ENCODE data around the gene PARP2.
"Not testable (repeated sequence)": the region's sequence is repeated elsewhere in the genome, so short reads cannot be mapped to it uniquely, and the experiment has no call there.

The PARP2 gene

DNA sequence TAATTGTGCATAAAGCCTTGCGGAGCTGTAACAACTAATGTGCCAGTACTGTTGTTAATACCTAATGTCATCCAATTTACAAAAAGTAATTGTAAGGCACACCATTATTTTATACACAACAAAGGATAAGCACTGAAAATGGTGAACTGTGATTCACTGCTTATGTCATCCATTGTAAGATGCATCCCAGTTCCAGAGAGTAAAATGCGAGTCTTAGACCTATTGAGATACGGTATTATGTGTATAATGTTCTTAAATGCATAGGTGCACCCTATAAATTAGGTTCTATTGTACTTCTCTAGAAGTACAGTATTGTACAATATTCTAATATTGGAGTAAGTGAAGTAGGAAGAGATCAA lies 406 bp downstream of the PARP2 start:
- intact Hi-C loops (cut with DNase I) = loop anchor here (1.0 to 5.0 kb wide), 5 partner anchors 17 to 338 kb away; partner anchors contain the start of genes APEX1, RNASE4 and TEP1
- no peak for DNase-seq

DNA sequence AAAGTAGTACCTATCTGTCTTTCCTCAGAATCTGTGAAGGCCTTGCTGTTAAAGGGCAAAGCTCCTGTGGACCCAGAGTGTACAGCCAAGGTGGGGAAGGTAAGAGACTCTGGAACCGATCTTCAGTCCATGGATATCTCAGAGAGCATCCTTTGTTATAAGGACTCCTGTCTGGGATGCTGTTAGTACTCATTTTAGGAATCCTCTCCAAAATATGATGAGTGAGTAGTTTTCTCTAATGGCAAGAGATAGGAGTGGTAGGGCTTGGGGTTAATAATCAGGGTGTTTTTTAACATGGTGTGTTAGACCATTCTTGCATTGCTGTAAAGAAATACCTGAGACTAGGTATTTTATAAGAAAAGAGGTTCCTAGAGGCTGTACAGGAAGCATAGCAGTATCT lies 1.9 kb downstream of the PARP2 start:
- intact Hi-C loops (cut with DNase I) = no loop called here
- no peak for DNase-seq

DNA sequence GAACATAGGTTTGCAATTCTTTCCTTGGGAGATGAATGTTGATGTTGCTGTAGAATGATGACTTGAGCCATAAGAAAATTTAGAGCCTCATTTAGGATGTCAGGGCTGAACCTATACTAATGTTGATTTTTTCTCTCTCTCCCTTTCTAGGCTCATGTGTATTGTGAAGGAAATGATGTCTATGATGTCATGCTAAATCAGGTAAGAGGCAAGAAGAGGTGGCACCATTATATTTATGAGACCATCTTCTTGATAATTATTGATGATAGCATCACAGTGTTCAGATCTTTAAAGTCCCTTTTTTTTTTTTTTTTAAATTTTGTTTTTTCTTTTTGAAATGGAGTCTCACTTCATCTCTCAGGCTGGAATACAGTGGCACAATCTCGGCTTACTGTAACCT lies 3.3 kb downstream of the PARP2 start:
- intact Hi-C loops (cut with DNase I) = no loop called here
- DNase-seq = no peak

DNA sequence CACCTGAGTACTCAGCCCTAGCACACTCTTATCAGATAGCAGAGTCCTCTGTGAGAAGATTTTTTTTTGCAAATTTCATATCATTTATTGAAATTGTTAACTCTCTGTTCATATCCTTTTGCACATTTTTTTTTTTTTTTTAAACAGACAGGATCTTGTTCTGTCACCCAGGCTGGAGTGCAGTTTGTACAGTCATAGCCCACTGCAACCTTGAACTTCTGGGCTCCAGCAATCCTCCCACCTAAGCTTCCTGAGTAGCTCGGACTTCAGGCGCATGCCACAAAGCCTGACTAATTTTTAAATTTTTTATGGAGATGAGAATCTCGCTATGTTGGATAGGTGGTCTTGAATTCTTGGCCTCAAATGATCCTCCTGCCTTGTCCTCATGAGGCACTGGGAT lies 4.3 kb downstream of the PARP2 start:
- DNase-seq = no peak
- intact Hi-C loops (cut with DNase I) = no loop called here

DNA sequence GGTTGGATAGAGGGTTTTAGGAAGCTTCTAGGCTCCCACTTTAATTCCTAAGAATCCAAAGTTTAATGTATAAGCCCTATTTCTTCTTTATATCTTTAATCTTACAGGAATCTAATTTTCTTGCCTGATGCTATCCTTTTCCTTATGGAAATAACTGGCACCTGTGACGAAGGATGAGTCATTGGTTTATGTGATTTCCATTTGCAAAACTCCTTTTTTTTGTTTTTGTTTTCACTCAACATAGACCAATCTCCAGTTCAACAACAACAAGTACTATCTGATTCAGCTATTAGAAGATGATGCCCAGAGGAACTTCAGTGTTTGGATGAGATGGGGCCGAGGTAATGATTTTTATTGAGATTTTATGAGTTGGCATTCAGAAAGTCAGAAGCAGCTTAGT lies 6.8 kb downstream of the PARP2 start:
- DNase-seq = no peak
- intact Hi-C loops (cut with DNase I) = no loop called here

DNA sequence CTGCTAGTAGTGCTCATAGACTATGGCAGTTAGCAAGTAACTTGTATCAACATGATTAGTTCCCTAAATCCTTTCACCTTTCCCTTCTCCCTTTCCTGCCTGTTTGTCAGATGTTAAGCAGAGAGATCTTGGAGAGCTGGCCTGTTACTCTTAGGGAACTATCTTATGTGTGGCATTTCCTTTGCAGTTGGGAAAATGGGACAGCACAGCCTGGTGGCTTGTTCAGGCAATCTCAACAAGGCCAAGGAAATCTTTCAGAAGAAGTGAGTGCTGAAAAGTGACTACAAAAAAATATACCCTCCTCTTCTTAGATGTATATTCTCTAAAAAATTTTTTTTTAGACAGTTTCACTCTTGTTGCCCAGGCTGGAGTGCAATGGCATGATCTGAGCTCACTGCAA lies 7.4 kb downstream of the PARP2 start:
- DNase-seq = no peak
- intact Hi-C loops (cut with DNase I) = no loop called here

DNA sequence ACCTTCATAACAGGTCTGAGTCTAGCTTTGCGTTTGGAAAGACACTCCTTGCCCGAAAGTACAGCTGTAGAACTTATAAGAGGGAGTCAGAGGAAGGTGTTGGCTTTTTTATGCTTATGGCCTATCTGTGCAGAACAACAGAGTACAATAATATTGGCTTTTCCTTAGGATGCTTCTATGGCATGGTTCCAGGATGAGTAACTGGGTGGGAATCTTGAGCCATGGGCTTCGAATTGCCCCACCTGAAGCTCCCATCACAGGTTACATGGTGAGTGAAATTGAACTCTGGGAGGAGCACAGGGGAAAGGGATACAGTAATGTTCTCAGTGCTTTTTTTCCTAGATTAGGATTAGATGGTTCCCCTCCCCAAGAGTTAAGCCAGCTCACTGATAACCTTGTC lies 13.0 kb downstream of the PARP2 start:
- intact Hi-C loops (cut with DNase I) = no loop called here
- DNase-seq = no peak

DNA sequence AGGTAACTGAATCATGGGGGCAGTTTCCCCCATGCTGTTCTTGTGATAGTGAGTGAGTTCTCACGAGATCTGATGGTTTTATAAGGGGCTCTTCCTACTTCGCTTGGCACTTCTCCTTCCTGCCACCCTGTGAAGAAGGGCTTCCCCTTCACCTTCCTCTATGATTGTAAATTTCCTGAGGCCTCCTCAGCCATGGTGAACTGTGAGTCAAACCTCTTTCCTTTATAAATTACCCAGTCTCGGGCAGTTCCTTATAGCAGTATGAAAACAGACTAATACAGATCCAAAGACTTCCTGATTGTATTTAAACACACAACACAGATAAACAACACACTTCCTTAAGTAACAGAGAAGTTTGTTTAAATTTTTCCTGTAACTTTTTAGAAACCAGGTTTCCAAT lies 15.0 kb downstream of the PARP2 start:
- DNase-seq; intact Hi-C loops (cut with DNase I): not testable (repeated sequence)

DNA sequence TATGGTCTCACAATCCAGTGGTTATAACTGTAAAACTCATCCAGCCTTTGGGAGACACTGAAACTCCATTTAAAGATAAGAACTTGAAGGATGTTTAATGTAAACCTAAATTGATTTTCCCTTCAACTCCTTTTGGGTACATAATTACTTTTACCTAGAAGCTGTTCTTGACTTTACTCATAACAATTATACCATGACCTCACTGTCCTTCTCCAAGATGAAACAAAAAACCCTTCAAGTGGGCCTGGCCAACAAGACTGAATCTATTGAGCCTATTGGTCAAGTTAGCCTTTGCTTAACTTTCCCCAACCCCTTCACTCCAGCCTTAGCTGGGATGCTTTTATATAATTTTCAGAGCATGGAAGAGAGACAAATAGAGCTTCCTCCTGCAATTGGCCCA lies 22.5 kb downstream of the PARP2 start:
- intact Hi-C loops (cut with DNase I) = no loop called here
- DNase-seq = no peak

DNA sequence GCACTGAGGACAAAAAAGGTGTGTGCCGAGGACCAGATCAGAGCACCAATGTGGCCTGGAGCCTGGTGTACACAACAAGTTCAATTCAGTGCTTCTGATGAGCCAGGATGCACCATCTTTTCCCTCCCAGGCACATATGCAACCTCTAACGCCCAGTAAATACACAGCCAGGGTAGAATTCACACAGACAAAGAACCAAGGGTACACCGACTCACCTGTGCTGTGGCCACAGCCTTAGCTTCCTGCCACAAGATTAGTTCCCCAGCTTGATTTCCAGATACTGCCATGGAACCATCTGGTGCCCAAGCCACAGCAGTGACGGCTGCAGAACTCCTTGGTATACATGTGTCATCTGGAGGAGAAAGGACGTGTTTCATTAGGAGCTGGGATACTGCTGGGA lies 29.4 kb downstream of the PARP2 start:
- no peak for DNase-seq
- intact Hi-C loops (cut with DNase I) = no loop called here

DNA sequence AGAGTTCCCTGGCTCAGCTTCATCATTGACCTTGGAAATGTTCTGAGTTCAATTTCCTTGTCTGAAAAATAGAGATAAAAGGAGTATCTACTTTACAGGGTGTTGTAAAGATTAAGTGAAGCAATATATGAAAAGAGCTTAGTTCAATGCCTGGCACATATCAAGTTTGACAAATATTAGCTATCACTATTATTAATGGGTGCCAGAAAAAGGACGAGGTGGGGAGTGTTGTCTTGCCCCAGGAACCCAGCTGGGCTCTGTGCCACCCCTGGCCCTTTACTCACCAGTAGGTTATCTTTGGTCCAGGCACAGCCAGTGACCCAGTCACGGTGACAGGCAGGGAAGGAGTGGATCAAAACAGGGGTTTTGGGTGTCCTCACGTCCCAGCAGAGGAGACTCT lies 32.0 kb downstream of the PARP2 start:
- intact Hi-C loops (cut with DNase I) = no loop called here
- no peak for DNase-seq

DNA sequence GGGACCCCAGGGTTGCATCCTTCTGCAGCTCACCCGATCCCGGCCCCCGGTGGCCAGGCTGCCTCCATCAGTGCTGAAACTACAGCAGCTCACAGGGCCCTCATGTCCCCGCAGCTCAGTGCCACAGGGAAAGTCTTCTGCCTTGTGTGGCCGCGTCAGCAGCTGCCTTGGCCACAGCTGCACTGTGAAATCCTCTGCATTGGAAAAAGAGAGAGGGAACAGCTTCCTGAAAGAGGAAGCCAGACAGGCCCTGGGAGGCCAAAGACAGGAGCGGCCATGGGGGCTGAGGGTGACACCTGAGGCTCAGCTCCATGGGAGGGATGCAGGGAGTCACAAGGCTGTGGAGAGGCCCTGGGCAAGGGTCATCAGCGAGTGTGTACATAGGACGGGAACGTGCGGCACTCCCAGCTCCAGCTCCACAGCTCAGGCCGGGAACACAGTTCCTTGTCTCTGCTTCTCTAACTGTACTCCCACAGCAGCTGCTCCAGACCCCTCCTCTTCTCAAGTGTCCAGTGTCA lies 32.7 kb downstream of the PARP2 start:
- DNase-seq = no peak
- intact Hi-C loops (cut with DNase I) = no loop called here

DNA sequence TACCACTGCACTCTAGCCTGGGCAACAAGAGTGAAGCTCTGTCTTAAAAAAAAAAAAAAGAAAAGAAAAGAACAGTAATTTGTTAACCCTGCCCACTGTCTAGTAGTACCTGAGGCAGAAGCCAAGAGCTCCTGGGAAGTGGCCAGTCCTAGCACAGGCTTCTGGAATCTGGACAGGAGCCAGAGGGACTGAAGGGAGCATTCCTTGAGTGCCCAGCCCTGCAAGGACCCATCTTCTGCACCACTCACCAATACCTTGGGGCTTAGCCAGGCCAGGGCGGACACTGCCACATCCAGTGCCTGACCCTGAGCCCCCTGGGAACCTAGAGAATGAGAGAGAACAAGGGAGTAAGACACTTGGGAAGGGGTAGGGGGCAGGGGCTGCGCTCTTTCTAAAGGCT lies 33.7 kb downstream of the PARP2 start:
- peak in 1 of 10 donors; percentile 21 for DNase-seq
- intact Hi-C loops (cut with DNase I) = no loop called here

DNA sequence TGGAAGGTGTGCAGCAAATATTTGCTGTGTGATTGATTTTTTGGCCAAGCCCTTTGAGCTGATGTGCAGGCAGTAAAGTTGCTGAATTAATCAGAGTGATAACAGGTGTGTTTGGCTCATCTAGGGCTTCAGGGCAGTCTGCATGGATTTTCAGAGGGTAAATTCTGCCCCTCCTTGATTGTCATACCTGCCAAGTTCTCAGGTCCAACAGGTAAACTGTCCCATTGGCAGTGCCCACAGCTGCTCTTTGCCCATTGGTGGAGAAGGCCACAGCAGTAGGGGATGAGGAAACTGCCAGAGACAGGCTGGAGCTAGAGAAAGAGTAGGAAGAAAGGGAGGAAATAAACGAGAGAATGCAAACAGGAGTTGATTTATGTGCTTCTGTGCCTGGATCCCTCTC lies 36.3 kb downstream of the PARP2 start:
- no peak for DNase-seq
- intact Hi-C loops (cut with DNase I) = no loop called here

DNA sequence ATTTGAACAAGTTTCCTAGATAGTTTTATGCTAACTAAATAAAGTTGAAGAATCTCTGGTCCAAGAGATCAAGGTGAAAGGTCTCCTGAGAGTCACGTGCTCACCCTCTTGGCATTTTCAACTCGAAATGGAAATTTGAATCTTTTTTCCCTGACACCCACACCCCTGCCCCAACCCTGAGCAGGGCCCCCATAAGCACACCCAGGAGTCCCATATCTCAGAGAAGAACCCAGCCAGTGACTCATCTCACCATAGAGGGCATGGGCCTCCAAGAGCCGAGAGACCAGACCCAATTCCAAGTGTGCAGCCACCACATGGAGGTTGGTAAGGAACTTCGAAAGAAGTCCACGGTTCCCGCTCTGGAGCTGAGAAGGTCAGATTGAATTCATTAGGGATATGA lies 37.2 kb downstream of the PARP2 start:
- DNase-seq = peak in 1 of 10 donors; percentile 3
- intact Hi-C loops (cut with DNase I) = no loop called here

DNA sequence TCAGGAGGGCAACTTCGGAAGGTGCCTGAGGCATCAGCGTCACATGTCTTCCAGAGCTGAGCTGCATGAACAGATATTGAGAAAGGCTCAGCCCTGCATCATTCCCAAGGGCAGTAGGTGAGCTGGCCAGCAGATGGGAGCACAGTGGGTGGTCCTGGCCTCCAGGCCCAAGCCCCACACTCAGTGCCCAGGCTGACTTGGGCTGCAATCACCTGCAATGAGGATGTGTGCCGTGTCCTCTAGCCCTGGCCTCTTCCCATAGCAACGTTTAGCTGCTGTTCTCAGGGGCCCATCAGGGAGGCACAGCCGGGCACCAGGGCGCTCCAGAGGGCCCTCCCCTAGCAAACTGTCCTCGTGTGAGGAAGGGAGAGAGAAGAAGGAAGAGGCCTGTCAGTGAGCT lies 37.9 kb downstream of the PARP2 start:
- intact Hi-C loops (cut with DNase I) = no loop called here
- peak in 1 of 10 donors; percentile 50 for DNase-seq

DNA sequence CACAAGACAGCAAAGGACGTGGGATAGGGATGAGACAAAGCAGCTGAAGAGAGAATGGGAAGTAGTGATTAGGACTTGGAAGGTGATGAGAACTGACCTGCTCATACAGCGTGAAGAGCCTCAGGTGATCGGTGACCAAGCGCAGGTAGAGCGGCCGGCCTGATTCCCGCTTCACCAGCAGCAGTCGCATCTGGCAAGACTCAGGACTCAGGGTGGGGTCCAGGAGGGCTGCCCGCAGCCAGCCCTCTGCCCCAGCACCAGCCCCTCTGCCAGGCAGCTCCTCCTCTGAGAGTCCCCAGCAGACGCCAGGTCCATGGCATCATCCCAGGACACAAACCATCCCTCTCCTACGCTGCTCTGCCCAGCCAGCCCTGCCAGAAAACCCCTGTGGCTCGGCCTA lies 39.1 kb downstream of the PARP2 start:
- intact Hi-C loops (cut with DNase I) = no loop called here

DNA sequence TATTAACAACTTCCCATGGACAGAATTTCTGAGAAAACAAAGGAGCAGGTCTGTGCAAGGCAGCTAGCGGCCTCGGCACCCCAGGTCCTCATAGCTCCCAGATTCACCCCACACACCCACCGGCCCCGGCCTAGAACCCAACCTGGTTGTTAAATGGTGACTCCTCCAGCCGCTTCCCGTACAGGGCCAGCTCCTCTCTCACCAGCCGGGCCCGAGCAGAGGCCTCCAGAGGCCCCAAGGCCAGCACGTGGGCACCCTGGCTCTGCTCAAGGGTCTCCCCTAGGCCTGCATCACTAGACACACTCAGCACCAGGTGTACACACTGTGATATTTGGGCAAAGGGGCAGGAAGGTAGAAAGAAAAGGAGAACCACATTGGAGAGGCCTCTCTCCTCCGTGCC lies 39.6 kb downstream of the PARP2 start:
- peak in 1 of 10 donors; percentile 45 for DNase-seq
- intact Hi-C loops (cut with DNase I) = no loop called here

More for the DNA sequence above, 39.1 kb downstream of the PARP2 start:
- peak in 2 of 10 donors; percentile 21 to 79 for DNase-seq

DNA sequence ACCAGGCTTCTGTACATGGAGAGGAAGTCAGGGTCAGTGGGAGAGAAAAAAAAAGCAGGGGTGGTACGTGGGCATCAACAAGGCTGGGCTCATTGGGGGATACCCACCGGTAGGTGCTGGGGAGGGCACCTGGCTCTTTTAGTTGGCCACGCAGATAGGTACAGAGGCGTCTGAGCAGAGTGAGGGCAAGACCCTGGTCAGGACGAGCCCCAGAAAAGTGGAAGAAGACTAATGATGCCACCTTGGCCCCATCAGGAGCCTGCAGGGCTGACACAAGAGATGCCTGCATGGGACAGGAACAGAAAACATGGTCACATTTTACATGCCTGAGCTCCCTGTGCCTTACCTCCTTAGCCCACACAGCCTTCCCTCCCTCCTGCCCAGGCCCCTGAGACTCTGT lies 40.2 kb downstream of the PARP2 start:
- no peak for DNase-seq

DNA sequence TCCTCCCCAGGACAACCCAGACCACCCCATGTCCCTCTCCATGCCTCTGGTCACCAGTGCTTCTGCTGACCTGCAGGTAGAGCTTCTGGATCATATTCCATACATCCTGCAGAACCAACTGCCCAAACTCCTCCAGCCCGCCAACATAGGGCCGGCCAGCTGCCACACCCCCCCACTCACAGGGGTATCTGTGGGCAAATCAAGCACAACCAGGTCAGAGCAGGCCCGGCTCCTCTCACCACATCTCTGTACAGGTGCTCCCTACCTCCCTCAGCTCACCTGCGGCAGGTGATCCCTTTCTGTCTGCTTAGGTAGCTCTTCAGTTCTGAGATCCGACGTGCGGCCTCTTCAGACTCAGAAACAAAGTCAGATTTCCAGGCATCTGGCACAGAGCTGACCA lies 40.9 kb downstream of the PARP2 start:
- intact Hi-C loops (cut with DNase I) = no loop called here
- DNase-seq = peak in 1 of 10 donors; percentile 14

More for the DNA sequence above, 40.2 kb downstream of the PARP2 start:
- intact Hi-C loops (cut with DNase I) = no loop called here

DNA sequence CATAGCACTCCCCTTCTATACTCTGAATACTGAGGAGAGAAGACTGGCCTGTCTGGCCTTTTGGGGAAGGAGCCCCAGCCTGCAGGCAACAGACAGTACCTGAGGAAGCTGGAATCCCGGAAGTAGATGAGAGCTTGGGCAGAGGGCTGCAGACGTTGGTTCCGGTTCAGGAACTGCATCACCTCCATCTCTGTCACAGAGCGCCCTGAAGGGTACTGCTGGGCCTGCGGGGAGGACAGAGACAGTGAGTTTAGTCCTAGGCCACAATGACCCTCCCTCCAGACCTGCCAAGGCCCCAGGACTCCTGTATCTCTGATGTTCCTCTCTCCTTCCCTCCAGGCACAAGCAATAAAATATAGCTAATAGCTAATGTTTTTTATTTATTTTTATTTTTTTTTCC lies 41.5 kb downstream of the PARP2 start:
- DNase-seq = peak in 1 of 10 donors; percentile 1
- intact Hi-C loops (cut with DNase I) = no loop called here

DNA sequence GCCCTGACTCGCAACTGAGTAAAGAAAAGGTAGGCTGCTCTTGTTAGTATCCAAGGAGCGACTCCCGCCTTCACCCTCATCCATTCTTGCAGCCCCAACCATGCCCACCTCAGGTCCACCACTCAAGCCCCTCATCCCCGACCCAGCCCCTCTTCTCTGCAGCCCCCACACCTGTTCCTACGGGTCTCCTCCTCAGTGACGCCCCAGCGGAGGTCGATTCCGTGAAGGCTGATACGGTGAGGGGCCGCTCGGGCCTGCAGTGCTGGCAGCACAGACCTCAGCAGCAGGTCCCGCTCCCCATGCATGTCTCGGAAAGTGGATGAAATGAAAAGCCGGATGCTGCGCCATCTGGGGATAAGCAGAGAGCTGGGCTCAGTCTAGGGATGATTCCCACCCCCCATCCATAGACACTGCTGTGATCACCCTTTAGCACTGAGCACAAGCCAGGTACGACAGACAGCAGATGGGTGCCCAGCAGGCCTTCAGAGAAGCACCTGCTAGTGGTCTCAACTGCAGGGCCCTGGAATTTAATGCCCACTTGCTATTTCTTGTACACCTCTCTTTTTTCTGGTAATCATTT lies 42.9 kb downstream of the PARP2 start:
- intact Hi-C loops (cut with DNase I) = no loop called here
- DNase-seq = peak in 1 of 10 donors; percentile 41

DNA sequence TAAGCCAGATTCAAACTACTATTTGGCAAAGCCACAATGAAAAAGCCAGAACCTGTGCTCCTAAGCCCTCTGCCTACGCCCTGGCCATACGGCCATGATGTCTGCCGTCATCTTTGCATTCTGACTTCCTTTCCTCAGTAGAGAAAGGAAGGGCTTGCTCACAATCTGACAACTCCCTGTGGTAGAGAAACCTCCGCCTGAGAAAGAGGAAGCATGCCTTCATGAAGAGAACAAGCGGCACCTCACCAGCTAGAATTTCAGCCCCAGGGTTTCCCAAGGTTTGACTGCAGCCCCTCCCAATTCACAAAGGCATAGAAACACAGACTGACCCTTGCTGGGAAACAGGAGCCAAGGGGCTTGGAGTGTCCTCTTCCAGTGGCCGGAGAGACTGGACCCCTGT lies 44.1 kb downstream of the PARP2 start:
- no peak for DNase-seq
- intact Hi-C loops (cut with DNase I) = no loop called here
